ENCODE data around the gene ITGAE. TPM values are rescaled to one million over a fixed set of nuclear protein-coding genes. Genes with fewer than 3 reads are reported as not detected.
"Not testable (repeated sequence)": the region's sequence is repeated elsewhere in the genome, so short reads cannot be mapped to it uniquely, and the experiment has no call there.

ITGAE gene
- total RNA-seq, 1 experiment from 2014 or later, result 51.3 TPM

DNA sequence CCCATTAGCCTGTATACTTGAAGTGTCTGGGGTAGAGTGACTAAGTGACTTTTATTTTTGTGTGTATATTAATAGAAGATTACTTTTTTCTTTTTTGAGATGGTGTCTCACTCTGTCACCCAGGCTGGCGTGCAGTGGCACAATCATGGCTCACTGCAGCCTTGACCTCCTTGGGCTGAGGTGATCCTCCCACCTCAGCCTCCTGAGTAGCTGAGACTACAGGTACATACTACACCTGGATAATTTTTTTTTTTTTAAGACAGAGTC lies 95.3 kb downstream of the ITGAE start:
- not testable (repeated sequence) for H3K9me2 ChIP-seq (replicated peaks; ENCODE audit: insufficient read depth, low read length); H3K36me3 ChIP-seq (ENCODE audit: insufficient read depth, low read length); H3K4me1 ChIP-seq (ENCODE audit: low read length); H4K20me1 ChIP-seq (ENCODE audit: insufficient read depth, low read depth, low read length); H3K27me3 ChIP-seq (ENCODE audit: low read length); H3K79me2 ChIP-seq (ENCODE audit: low read length); H3K9ac ChIP-seq (ENCODE audit: low read length); H2AFZ ChIP-seq (ENCODE audit: low read length); DNase-seq; H3K4me2 ChIP-seq (ENCODE audit: low read depth, low read length, poor library complexity, severe bottlenecking); H3K27ac ChIP-seq (ENCODE audit: low read length); H3K4me3 ChIP-seq (ENCODE audit: low read length); H3K9me3 ChIP-seq (ENCODE audit: low read length)

GRCh38 chr17:3704931-3705717 lies 95.9 kb downstream of the ITGAE start:
- H3K9me3 ChIP-seq (ENCODE audit: low read length), result no peaks in the 10 kb centered on the region
- H3K4me1 ChIP-seq (ENCODE audit: low read length), result peaks cover 5% of the 10 kb centered on the region
- no peak for DNase-seq
- H3K9me2 ChIP-seq (replicated peaks; ENCODE audit: insufficient read depth, low read length), result no peaks in the 10 kb centered on the region
- no peak overlapping the region for H3K4me2 ChIP-seq (ENCODE audit: low read depth, low read length, poor library complexity, severe bottlenecking)
- H3K27me3 ChIP-seq (ENCODE audit: low read length), result no peaks in the 10 kb centered on the region
- H3K36me3 ChIP-seq (ENCODE audit: insufficient read depth, low read length), result no peaks in the 10 kb centered on the region
- no peak overlapping the region for H3K27ac ChIP-seq (ENCODE audit: low read length)
- H3K79me2 ChIP-seq (ENCODE audit: low read length), result no peaks in the 10 kb centered on the region
- H2AFZ ChIP-seq (ENCODE audit: low read length), result no peak overlapping the region
- no peak overlapping the region for H3K4me3 ChIP-seq (ENCODE audit: low read length)
- no peaks in the 10 kb centered on the region for H4K20me1 ChIP-seq (ENCODE audit: insufficient read depth, low read depth, low read length)
- H3K9ac ChIP-seq (ENCODE audit: low read length), result no peak overlapping the region

DNA sequence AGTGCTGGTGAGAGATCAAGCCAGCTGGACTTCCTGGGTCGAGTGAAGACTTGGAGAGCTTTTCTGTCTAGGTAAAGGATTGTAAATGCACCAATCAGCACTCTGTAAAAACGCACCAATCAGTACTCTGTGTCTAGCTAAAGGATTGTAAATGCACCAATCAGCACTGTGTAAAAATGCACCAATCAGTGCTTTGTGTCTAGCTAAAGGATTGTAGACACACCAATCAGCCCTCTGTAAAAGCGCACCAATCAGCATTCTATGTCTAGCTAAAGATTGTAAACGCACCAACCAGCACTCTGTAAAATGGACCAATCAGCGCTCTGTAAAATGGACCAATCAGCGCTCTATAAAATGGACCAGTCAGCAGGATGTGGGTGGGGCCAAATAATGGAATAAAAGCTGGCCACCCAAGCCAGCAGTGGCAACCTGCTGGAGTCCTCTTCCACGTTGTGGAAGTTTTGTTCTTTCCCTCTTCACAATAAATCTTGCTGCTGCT lies 98.9 kb downstream of the ITGAE start:
- not testable (repeated sequence) for DNase-seq; H3K79me2 ChIP-seq (ENCODE audit: low read length)

DNA sequence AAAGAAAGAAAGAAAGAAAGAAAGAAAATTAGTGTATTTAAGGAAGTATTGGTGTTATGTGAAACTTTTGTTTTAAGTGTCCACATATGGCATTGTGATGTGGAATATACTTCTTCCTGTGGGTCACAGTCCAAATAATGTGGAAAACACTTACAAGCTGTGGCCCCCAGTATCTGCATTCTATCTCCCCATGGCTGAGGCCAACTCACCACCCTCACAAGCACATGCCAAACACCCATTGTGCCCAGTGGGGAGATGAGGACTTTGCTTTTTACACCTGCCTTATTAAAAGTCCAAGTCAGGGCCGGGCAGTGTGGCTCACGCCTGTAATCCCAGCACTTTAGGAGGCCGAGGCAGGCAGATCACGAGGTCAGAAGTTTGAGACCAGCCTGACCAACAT lies 101.0 kb downstream of the ITGAE start:
- H3K4me3 ChIP-seq (ENCODE audit: low read length), result no peak overlapping the region
- no peaks in the 10 kb centered on the region for H4K20me1 ChIP-seq (ENCODE audit: insufficient read depth, low read depth, low read length)
- peaks cover 7% of the 10 kb centered on the region for H3K4me1 ChIP-seq (ENCODE audit: low read length)
- no peak overlapping the region for H3K9ac ChIP-seq (ENCODE audit: low read length)
- DNase-seq, result no peak
- H3K9me3 ChIP-seq (ENCODE audit: low read length), result no peaks in the 10 kb centered on the region
- no peaks in the 10 kb centered on the region for H3K9me2 ChIP-seq (replicated peaks; ENCODE audit: insufficient read depth, low read length)
- no peaks in the 10 kb centered on the region for H3K27me3 ChIP-seq (ENCODE audit: low read length)
- no peak overlapping the region for H3K4me2 ChIP-seq (ENCODE audit: low read depth, low read length, poor library complexity, severe bottlenecking)
- no peak overlapping the region for H3K27ac ChIP-seq (ENCODE audit: low read length)
- H3K36me3 ChIP-seq (ENCODE audit: insufficient read depth, low read length), result no peaks in the 10 kb centered on the region
- H2AFZ ChIP-seq (ENCODE audit: low read length), result no peak overlapping the region
- peaks cover 5% of the 10 kb centered on the region for H3K79me2 ChIP-seq (ENCODE audit: low read length)

More for the DNA sequence above, 98.9 kb downstream of the ITGAE start:
- H2AFZ ChIP-seq (ENCODE audit: low read length); H3K4me2 ChIP-seq (ENCODE audit: low read depth, low read length, poor library complexity, severe bottlenecking); H3K9ac ChIP-seq (ENCODE audit: low read length); H3K4me3 ChIP-seq (ENCODE audit: low read length); H3K9me3 ChIP-seq (ENCODE audit: low read length); H3K9me2 ChIP-seq (replicated peaks; ENCODE audit: insufficient read depth, low read length); H3K27ac ChIP-seq (ENCODE audit: low read length); H3K36me3 ChIP-seq (ENCODE audit: insufficient read depth, low read length); H3K27me3 ChIP-seq (ENCODE audit: low read length); H3K4me1 ChIP-seq (ENCODE audit: low read length); H4K20me1 ChIP-seq (ENCODE audit: insufficient read depth, low read depth, low read length): not testable (repeated sequence)

- DNase-seq, result peak; percentile 57
- Histone ChIP-seq H2AFZ (ENCODE audit: low read length) (no peak overlapping the region), H3K79me2 (ENCODE audit: low read length) (peaks cover 10% of the 10 kb centered on the region), H3K9ac (ENCODE audit: low read length) (no peak overlapping the region), H3K9me3 (ENCODE audit: low read length) (no peaks in the 10 kb centered on the region), H3K36me3 (ENCODE audit: insufficient read depth, low read length) (no peaks in the 10 kb centered on the region), H3K27me3 (ENCODE audit: low read length) (no peaks in the 10 kb centered on the region), H4K20me1 (ENCODE audit: insufficient read depth, low read depth, low read length) (no peaks in the 10 kb centered on the region), H3K27ac (ENCODE audit: low read length) (no peak overlapping the region), H3K4me3 (ENCODE audit: low read length) (no peak overlapping the region), H3K4me1 (ENCODE audit: low read length) (peaks cover 25% of the 10 kb centered on the region), H3K4me2 (ENCODE audit: low read depth, low read length, poor library complexity, severe bottlenecking) (no peak overlapping the region), H3K9me2 (replicated peaks; ENCODE audit: insufficient read depth, low read length) (no peaks in the 10 kb centered on the region)
Observed at GRCh38 chr17:3698139-3698538, 102.8 kb downstream of the ITGAE start.

GRCh38 chr17:3697103-3697476 lies 103.9 kb downstream of the ITGAE start:
- H3K4me2 ChIP-seq (ENCODE audit: low read depth, low read length, poor library complexity, severe bottlenecking), result no peak overlapping the region
- H3K9ac ChIP-seq (ENCODE audit: low read length), result no peak overlapping the region
- no peaks in the 10 kb centered on the region for H3K36me3 ChIP-seq (ENCODE audit: insufficient read depth, low read length)
- H3K79me2 ChIP-seq (ENCODE audit: low read length), result peaks cover 18% of the 10 kb centered on the region
- no peak overlapping the region for H3K27ac ChIP-seq (ENCODE audit: low read length)
- H3K27me3 ChIP-seq (ENCODE audit: low read length), result no peaks in the 10 kb centered on the region
- H2AFZ ChIP-seq (ENCODE audit: low read length), result no peak overlapping the region
- no peaks in the 10 kb centered on the region for H3K9me3 ChIP-seq (ENCODE audit: low read length)
- no peak for DNase-seq
- H3K9me2 ChIP-seq (replicated peaks; ENCODE audit: insufficient read depth, low read length), result no peaks in the 10 kb centered on the region
- peaks cover 34% of the 10 kb centered on the region for H3K4me1 ChIP-seq (ENCODE audit: low read length)
- H4K20me1 ChIP-seq (ENCODE audit: insufficient read depth, low read depth, low read length), result no peaks in the 10 kb centered on the region; the same call in 1 of the 2 replicates
- no peak overlapping the region for H3K4me3 ChIP-seq (ENCODE audit: low read length)

- H3K4me1 ChIP-seq (ENCODE audit: low read length), result peaks cover 44% of the 10 kb centered on the region
- H2AFZ ChIP-seq (ENCODE audit: low read length), result peak within 1 kb of the TSS; percentile 21; the same call in 1 of the 2 replicates
- H3K9ac ChIP-seq (ENCODE audit: low read length), result peak within 1 kb of the TSS; percentile 85
Observed at GRCh38 chr17:3695723-3696411, 105.1 kb downstream of the ITGAE start, which contains the start of gene P2RX5. TSS of gene P2RX5 (minus strand) at chr17:3696155. CDS start at chr17:3696005, 150 bp downstream.

GRCh38 chr17:3695129-3695722 lies 105.8 kb downstream of the ITGAE start:
- peak; percentile 61 for DNase-seq
- no peaks in the 10 kb centered on the region for H3K36me3 ChIP-seq (ENCODE audit: insufficient read depth, low read length)
- H3K9me2 ChIP-seq (replicated peaks; ENCODE audit: insufficient read depth, low read length), result no peaks in the 10 kb centered on the region
- peaks cover 50% of the 10 kb centered on the region for H3K4me1 ChIP-seq (ENCODE audit: low read length)
- peak overlapping the region; percentile 85 for H3K27ac ChIP-seq (ENCODE audit: low read length)
- no peaks in the 10 kb centered on the region for H3K9me3 ChIP-seq (ENCODE audit: low read length)
- H3K4me3 ChIP-seq (ENCODE audit: low read length), result peak overlapping the region; percentile 79
- H4K20me1 ChIP-seq (ENCODE audit: insufficient read depth, low read depth, low read length), result peaks cover 10% of the 10 kb centered on the region
- H3K79me2 ChIP-seq (ENCODE audit: low read length), result peaks cover 28% of the 10 kb centered on the region
- H3K9ac ChIP-seq (ENCODE audit: low read length), result peak overlapping the region; percentile 85
- peak overlapping the region; percentile 86 for H3K4me2 ChIP-seq (ENCODE audit: low read depth, low read length, poor library complexity, severe bottlenecking)
- no peaks in the 10 kb centered on the region for H3K27me3 ChIP-seq (ENCODE audit: low read length)
- H2AFZ ChIP-seq (ENCODE audit: low read length), result peak overlapping the region; percentile 21; the same call in 1 of the 2 replicates

More at GRCh38 chr17:3695723-3696411, 105.1 kb downstream of the ITGAE start, which contains the start of gene P2RX5:
- peaks cover 6% of the 10 kb centered on the region for H4K20me1 ChIP-seq (ENCODE audit: insufficient read depth, low read depth, low read length)
- H3K27ac ChIP-seq (ENCODE audit: low read length), result peak within 1 kb of the TSS; percentile 85
- peaks cover 28% of the 10 kb centered on the region for H3K79me2 ChIP-seq (ENCODE audit: low read length)
- H3K4me2 ChIP-seq (ENCODE audit: low read depth, low read length, poor library complexity, severe bottlenecking), result peak within 1 kb of the TSS; percentile 86
- H3K36me3 ChIP-seq (ENCODE audit: insufficient read depth, low read length), result no peaks in the 10 kb centered on the region
- DNase-seq, result peak; percentile 91
- H3K27me3 ChIP-seq (ENCODE audit: low read length), result no peaks in the 10 kb centered on the region
- H3K9me2 ChIP-seq (replicated peaks; ENCODE audit: insufficient read depth, low read length), result no peaks in the 10 kb centered on the region
- no peaks in the 10 kb centered on the region for H3K9me3 ChIP-seq (ENCODE audit: low read length)
- H3K4me3 ChIP-seq (ENCODE audit: low read length), result peak within 1 kb of the TSS; percentile 79
